Embryonic facial prominence (tissue), 1 donor: ENCODE measurements around the gene ZNF410.
"Not testable (repeated sequence)": the region's sequence is repeated elsewhere in the genome, so short reads cannot be mapped to it uniquely, and the experiment has no call there.

Source experiments
- DNase-seq: peaks from one replicate; pipeline ENCODE4 v3.0.0-alpha.2; 2016; ENCODE audit errors: extremely low spot score

ZNF410 gene, protein sequence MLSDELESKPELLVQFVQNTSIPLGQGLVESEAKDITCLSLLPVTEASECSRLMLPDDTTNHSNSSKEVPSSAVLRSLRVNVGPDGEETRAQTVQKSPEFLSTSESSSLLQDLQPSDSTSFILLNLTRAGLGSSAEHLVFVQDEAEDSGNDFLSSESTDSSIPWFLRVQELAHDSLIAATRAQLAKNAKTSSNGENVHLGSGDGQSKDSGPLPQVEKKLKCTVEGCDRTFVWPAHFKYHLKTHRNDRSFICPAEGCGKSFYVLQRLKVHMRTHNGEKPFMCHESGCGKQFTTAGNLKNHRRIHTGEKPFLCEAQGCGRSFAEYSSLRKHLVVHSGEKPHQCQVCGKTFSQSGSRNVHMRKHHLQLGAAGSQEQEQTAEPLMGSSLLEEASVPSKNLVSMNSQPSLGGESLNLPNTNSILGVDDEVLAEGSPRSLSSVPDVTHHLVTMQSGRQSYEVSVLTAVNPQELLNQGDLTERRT

DNA sequence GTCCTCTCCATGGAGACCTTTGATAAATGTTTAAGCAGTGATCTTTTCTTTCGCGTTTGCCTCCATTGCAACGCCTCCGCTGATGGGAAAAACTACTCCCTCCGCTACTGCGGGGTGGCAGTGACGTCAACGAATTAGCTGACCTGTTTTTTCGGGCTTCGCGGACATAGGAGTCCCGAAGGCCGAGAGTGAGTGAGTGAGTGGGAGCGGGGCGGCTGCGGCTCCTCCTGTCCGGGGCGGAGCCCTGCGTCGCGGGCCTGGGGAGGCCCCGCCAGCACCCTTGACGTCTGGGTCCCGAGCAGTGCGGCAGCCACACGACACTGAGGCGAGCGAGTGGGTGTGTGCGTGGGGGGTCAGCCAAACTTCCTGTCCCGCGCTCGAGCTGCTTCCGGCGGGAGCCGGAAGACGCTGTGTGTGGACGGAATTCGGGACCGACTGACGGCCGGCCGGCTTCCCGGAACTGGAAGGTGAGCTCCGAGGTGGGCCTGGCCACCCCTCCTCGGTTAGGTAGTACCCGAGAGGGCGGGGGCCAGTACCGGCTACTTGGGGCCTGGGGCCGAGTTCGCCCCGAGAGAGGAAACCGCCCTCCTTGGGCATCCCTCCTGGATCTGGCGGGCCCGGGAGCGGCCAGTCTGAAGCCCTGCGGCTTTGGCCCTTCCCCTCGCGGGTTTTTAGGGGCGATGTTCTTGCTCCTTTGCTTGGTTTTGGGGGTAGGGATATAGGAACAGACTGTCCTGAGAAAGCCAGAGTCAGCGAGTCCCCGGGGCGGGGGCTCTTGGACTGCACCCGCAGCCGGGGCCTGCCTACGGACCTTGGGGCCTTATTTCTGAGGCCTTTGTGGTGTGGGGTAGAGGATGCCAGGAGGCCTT is at the start of gene ZNF410:
Gene ZNF410, plus strand, starts transcription at position 411 of the 869 bp plus-strand sequence. CDS start 5,317 bp downstream, outside the sequence.
- DNase-seq = peak; percentile 88

DNA sequence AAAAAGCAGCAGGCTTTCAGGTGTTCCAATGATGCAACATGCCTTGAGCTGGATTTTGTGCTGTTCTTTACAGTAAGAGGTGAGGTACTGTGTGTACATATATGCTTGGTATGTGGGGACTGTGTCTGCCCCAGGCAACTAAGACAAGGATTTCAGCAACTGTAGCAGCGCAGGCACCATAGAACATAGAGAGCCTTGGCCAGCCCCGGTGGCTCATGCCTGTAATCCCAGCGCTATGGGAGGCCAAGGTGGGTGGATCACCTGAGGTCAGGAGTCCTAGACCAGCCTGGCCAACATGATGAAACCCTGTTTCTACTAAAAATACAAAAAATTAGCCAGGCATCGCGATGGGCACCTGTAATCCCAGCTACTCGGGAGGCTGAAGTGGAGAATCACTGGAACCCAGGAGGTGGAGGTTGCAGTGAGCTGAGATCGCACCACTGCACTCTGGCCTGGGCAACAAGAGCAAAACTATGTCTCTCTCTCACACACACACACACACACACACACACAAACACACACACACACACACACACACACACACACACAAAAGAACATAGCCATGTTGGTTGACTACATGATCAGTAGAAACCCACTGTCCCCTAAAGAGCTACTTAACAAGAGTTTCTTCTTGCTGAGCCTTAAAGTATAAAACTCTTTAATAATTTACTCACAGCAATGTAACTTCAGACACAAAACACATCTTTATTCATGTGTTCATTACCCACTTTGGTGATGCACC is 48.2 kb upstream of the ZNF410 start:
- not testable (repeated sequence) for DNase-seq

DNA sequence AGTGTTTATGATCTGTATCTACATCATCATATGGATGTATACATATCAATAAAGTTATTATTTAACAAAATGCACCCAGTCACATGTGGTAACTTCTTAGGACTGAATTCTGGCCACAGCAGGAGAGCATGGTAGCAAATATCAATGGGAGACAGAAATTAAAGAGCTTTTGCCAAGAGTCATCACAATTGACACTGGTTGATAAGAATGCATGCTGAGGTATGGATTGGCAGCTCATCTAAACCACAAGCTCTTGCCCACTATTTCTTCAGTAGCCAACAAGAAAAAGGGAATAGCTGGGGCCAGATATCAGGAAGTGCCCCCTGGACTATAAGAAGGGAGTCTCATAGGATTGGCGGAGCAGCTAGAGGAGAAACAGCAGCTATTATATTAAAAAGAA is 44.5 kb upstream of the ZNF410 start:
- no peak for DNase-seq

DNA sequence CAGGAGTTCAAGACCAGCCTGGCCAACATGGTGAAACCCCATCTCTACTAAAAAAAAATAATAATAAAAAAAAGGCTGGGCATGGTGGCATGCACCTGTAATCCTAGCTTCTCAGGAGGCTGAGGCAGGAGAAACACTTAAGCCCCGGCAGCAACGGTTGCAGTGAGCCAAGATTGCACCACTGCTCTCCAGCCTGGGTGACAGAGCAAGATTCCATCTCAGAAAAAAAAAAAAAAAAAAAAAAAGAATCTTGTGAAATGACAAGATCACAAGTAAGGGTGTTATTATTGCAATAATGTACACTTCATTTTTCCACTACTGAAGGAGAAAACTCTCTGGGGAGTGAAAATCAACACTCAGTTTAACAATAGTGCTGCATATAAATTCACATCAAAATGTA is 43.8 kb upstream of the ZNF410 start:
- no peak for DNase-seq

DNA sequence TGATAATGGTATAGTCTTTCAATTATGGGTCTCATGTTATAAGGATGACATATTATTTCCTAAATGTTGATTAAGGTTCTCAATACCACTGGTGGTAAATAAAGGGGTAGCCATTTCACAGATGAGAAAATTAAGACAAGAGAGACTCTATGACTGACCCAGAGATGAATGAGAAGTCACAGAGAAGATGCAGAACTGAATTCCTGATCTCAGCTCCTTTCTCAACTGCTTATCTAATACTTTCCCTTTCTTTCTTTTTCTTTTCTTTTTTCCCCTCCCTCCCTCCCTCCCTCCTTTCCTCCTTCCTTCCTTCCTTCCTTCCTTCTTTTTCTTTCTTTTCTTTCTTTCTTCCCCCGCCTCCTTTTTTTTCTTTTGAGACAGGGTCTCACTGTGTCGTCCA is 43.4 kb upstream of the ZNF410 start:
- DNase-seq = no peak

DNA sequence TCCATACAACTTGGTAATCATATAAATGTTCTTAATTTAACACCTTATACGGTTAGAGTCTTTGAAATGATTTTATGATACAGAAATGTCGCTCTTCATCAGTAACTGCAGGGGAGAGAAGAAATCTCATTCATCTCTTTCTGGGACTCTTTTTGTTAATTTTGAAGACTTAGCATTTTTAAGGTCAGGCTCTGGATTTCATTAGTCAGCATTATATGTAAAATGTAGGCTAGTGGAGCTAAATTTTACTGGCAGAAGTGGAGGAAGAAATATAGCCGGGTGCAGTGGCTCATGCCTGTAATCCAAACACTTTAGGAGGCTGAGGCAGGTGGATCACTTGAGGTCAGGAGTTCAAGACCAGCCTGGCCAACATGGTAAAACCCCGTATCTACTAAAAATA is 39.7 kb upstream of the ZNF410 start:
- DNase-seq = no peak

DNA sequence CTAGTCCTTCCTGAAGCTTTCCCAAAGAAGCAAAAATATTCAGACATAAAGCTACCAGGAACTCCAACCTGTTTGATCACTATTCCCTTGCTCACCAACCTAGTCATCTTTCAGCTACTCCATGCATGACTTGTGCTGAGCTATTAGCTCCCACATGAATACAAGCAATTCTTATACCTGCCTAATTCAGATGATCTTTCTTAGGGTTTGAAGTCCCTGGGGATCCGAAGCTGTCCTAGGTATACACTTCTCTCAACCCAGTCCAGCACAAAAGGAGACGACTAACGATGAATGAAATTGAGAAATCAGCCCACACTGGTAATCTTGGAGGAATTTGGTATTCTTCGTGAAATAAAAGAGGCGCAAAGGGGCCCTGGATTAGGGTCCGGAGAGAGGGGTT is 35.7 kb upstream of the ZNF410 start:
- DNase-seq = no peak

DNA sequence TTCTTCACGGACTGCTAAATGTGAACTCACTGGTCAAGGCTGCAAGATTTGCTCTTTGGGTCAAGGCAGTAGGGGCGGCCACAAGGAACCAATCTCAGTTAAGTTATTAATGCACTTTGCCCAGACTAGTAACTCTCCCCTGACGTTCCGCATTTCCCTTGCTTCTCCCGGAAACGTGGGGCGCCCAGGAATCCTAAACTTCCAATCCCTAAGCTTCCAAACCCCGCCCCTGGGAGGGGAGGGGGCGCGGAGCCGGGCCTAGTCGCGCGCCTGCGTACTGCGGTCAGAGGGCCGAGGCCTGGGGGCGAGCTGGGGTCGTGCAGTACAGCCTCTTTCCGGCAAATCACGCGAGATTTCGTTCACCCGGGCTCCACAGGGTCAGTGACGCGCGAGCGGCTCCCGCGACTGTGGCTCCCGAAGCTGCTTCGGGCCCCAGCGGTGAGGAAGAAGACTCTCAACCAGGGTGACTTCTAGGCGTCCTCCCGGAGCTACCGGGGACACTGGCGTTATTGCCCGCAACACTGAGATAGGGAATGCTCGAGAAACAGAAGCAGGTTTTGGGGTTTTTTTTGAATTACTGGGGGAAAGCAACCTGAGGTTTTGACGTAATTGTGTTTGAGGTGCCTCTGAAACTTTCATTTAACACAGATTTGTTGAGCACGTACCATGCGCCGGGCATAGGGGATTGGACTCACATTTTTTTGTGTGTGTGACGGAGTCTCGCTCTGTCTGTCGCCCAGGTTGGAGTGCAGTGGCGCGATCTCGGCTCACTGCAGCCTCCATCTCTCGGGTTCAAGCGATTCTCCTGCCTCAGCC is 34.9 kb upstream of the ZNF410 start, which contains the start of gene PTGR2:
Gene PTGR2, plus strand, starts transcription at position 265 of the 816 bp plus-strand sequence. CDS start 7,032 bp downstream, outside the sequence.
- peak; percentile 93 for DNase-seq

DNA sequence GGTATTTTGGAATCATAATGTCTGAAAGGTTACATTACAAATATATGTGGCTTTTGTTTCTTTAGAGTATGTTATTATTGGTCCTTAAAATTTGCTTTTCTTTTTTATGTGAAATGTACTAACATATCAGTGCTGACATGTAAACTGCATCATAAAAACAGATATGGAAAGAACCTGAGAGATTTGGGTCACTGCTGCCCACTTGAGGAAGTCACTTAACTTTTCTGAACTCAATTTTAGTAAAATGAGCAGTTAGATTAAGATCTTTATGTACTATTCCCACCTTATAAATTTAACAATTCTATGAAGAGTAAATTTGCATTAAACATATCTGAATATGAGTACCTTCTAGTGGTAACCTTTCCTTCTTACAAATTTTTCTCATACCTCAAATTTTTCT is 27.5 kb upstream of the ZNF410 start:
- DNase-seq = no peak

DNA sequence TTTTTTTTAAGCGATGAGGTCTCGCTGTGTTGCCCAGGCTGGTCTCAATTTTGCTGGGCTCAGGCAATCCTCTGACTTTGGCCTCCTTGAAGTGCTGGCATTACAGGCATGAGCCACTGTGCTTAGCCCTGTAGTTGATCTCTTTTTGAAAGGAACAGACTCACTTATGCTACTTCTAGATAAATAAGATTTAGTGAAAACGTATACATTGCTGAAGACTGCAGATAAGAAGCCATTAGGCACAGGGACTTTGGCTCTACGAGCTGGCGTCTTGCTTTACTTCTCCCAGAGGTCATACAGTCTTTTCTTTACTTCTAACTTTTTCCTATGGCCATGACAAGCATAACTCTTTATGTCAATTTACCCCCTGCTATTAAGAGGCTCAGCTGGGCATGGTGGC is 25.6 kb upstream of the ZNF410 start:
- no peak for DNase-seq

DNA sequence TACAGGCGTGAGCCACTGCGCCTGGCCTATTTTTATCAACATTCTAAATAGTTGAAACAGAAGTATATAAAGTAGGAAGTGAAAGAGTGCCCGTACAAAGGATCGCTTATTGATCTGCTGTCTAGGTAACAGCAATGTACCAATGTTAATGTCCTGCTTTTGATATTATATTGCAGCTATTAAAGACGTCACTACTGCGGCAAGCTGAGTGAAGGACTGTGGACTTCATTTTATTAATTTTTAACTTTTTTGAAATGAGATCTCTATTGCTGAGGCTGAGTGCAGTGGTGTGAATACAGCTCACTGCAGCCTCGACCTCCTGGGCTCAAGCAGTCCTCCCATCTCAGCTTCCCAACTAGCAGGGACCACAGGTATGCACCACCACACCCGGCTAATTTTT is 24.2 kb upstream of the ZNF410 start:
- DNase-seq = no peak

DNA sequence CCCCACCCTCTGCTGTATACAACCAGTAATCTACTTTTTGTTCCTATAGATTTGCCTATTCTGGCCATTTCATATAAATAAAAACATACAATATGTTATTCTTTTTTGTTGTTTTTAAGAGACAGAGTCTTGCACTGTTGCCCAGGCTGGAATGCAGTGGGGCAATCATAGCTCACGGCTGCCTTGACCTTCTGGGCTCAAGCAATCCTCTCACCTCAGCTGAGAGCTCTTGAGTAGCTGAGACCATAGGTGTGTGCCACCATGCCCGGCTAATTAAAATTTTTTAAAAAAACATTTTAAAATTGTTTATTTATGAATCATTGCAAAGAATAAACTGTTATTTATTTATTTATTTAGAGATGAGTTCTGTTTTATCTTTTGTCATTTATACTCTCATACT is 23.4 kb upstream of the ZNF410 start:
- DNase-seq = no peak

DNA sequence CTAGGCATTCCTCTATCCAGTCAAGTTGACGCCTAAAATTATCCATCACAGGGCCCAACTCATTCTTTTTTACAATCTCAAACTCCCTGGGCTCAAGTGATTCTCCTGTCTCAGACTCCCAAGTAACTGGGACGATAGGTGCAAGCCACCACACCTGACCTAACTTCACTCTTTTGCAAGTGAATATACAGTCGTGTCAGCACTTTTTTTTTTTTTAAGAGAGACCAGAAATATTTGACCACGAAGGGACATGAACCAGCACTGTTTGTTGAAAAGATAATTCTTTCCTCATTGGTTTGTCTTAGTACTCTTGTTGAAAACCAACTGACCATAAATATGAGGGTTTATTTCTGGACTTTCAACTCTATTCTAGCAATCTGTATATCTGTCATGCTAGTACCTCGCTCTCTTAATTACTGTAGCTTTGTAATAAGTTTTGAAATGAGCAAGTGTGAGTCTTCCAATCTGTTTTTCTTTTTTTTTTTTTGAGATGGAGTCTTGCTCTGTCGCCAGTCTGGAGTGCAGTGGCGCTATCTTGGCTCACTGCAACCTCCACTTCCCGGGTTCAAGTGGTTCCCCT is 21.0 kb upstream of the ZNF410 start:
- no peak for DNase-seq

DNA sequence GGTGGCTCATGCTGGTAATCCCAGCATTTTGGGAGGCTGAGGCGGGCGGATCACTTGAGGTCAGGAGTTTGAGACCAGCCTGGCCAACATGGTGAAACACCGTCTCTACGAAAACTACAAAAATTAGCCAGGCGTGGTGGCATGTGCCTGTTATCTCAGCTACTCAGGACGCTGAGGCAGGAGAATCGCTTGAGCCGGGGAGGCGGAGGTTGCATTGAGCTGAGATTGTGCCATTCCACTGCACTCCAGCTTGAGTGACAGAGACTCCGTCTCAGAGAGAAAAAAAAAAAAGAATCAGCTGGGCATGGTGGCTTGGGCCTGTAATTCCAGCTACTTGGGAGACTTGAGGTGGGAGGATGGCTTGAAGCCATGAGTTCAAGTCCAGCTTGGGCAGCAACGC is 16.9 kb upstream of the ZNF410 start:
- not testable (repeated sequence) for DNase-seq

DNA sequence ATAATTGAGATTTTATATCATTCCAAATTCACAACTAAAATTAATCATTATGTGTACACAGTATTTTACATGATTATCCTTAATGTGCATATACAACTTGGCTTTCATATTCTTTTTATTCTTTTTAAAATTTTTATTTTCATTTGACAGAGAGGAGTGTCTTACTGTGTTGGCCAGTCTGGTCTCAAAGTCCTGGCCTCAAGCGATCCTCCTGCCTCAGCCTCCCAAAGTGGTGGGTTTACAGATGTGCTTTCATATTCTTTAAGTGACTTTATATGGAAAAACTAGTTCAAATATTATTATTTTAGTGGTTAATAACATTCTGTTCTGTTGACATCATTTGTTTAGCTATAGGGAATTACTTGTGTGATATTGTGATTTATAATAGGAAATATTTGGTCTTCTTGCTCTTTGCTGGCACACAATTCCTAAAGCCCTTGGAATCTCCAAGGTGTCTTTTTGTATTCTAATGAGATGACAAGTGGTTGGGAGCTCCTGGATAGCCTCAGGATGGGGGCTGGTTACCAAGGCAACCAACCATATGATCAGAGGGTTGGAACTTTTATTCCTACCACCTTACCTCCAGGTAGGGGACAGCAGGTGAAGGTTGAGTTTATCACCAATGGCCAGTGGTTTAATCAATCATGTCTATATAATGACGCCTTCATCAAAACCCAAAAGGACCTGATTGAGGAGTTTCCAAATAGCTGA is 16.0 kb upstream of the ZNF410 start:
- no peak for DNase-seq

DNA sequence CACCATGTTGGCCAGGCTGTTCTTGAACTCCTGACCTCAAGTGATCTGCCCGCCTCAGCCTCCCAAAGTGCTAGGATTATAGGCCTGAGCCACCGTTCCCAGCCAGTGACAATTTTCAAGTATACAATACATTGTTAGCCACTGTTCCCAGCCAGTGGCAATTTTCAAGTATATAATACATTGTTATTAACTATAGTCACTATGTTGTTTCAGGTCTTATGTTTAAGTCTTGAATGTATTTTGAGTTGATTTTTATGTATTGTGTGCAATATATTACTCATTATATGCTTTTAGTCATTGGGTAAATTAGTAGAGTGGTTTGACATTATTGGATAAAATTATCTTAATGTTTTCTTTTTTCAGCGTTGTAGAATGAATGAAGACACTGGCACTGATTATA is 13.0 kb upstream of the ZNF410 start:
- no peak for DNase-seq

DNA sequence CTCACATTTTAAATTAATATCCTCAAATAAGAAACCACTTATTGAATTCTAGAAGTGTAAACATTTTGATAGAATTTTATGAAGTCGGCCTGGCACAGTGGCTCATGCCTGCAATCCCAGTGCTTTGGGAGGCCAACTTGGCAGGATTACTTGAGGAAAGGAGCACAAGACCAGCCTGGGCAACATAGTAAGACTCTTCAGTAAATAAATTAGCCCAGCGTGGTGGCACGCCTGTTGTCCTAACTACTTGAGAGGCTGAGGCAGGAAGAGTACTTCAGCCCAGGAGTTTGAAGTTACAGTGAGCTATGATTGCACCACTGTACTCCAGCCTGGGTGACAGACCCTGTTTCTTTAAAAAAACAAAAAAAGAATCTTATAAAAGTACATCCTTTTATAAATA is 8.9 kb upstream of the ZNF410 start:
- DNase-seq = no peak

DNA sequence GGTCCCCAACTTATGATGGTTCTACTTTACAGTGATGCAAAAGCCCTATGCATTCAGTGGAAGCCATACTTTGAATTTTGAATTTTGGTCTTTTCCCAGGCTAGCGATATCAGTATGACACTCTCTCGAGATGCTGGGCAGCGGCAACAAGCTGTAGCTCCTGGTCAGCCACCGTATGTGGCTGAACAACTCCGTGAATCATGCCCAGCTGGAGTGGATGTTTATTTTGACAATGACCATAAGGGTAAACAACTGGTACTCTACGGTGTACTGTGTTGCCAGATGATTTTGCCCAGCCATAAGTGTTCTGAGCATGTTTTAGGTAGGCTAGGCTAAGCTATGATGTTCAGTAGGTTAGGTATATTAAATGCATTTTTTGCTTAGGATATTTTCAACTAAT is 8.2 kb upstream of the ZNF410 start:
- no peak for DNase-seq

DNA sequence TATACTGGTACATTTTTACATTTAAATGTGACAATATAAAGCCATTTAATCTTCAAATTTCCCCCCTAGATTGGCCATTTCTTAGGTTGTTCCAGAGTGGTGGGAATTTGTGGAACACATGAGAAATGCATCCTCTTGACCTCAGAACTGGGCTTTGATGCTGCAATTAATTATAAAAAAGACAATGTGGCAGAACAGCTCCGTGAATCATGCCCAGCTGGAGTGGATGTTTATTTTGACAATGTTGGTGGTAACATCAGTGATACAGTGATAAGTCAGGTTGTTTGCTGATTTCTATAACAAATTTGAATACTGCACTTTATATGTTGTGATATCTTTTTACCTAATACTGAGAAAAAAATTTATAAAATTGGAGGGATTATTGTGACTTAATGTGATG is 7.6 kb upstream of the ZNF410 start:
- no peak for DNase-seq
